Measurements from ENCODE around the gene ADAMTS12. TPM values are rescaled to one million over a fixed set of nuclear protein-coding genes. Genes with fewer than 3 reads are reported as not detected.
A peak's percentile ranks its signal among the peaks of the same experiment; 100 is the strongest.

The ADAMTS12 gene, protein sequence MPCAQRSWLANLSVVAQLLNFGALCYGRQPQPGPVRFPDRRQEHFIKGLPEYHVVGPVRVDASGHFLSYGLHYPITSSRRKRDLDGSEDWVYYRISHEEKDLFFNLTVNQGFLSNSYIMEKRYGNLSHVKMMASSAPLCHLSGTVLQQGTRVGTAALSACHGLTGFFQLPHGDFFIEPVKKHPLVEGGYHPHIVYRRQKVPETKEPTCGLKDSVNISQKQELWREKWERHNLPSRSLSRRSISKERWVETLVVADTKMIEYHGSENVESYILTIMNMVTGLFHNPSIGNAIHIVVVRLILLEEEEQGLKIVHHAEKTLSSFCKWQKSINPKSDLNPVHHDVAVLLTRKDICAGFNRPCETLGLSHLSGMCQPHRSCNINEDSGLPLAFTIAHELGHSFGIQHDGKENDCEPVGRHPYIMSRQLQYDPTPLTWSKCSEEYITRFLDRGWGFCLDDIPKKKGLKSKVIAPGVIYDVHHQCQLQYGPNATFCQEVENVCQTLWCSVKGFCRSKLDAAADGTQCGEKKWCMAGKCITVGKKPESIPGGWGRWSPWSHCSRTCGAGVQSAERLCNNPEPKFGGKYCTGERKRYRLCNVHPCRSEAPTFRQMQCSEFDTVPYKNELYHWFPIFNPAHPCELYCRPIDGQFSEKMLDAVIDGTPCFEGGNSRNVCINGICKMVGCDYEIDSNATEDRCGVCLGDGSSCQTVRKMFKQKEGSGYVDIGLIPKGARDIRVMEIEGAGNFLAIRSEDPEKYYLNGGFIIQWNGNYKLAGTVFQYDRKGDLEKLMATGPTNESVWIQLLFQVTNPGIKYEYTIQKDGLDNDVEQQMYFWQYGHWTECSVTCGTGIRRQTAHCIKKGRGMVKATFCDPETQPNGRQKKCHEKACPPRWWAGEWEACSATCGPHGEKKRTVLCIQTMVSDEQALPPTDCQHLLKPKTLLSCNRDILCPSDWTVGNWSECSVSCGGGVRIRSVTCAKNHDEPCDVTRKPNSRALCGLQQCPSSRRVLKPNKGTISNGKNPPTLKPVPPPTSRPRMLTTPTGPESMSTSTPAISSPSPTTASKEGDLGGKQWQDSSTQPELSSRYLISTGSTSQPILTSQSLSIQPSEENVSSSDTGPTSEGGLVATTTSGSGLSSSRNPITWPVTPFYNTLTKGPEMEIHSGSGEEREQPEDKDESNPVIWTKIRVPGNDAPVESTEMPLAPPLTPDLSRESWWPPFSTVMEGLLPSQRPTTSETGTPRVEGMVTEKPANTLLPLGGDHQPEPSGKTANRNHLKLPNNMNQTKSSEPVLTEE (N-terminal part only)
- not detected for polyA plus RNA-seq

DNA sequence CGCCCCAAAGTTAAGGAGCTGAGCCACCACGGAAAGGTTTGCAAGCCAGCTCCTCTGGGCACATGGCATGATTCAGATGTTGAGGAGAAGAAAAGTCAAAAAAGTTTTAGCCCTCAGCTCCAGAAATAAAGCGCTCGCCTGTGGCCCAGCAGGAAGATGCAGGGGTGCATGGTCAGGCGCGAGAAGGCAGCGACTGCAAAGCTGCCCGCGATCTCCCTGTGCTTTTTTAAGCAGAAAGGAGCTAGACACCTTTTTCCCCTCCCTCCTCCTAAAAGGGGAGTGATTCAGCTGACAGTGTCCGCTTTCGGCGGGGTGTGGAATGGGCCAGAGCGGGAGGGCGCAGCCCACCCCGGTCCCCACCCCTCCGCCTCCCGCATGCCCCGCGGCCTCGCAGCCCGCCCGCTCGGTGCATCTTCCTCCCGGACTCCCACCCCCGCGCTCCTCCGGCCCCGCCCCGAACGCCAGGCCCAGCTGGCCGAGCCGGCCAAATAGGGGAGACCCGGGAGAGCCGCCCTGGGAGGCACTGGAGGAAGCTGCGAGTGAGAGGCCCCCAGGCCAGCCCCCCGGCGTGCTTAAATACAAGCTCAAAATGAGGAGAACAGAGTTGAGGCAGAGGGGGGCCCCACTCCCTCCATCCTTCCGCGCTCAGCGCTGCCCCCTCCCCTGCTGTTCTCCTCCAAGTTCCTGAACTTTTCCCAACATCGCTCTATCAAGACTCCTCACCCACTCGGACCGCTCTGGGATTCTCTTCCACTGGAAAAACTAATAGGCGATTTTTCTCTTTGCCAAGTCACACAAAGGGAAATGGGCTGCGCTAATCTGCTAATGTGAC is at the start of gene ADAMTS12:
ADAMTS12 (minus strand) TSS at position 203 of the 832 bp plus-strand sequence; CDS start at position 69, 134 bp downstream.
- peaks cover 46% of the 10 kb centered on the region for H3K27me3 Mint-ChIP-seq
- H3K4me3 Mint-ChIP-seq: peak within 1 kb of the TSS in 3 of 4 donors; percentile 14 to 84 (median 34)
- H3K9me3 Mint-ChIP-seq: peaks cover 0 to 1% (median 0%) of the 10 kb centered on the region in 3 donors
- peaks cover 0 to 10% (median 0%) of the 10 kb centered on the region in 3 donors for H3K4me1 Mint-ChIP-seq
- H3K27ac Mint-ChIP-seq: no peak within 1 kb of the TSS
- H3K36me3 Mint-ChIP-seq: no peaks in the 10 kb centered on the region

DNA sequence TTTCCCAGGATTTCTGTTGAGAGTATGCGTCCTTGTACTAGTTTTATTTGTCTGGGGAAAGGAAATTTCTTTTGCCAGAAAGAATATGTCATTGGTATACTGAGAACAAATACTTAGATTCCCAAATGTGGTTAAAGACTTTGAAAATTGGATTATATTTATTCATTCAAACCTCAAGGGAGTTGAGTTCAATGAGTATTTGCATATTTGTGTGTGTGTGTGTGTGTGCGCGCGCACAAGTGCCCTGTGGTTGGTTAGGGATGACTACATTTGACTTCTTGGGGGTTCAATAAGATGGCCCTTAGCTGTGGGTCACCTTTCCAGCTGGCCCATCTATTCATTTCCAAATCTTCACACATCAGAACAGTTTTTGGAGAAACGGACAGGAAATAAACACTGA is 49.3 kb upstream of the ADAMTS12 start:
- H3K4me3 Mint-ChIP-seq: no peak overlapping the region
- H3K27ac Mint-ChIP-seq: no peak overlapping the region
- H3K9me3 Mint-ChIP-seq: no peaks in the 10 kb centered on the region
- H3K4me1 Mint-ChIP-seq: peaks cover 0 to 3% (median 0%) of the 10 kb centered on the region in 3 donors
- H3K27me3 Mint-ChIP-seq: peaks cover 32% of the 10 kb centered on the region
- no peaks in the 10 kb centered on the region for H3K36me3 Mint-ChIP-seq

DNA sequence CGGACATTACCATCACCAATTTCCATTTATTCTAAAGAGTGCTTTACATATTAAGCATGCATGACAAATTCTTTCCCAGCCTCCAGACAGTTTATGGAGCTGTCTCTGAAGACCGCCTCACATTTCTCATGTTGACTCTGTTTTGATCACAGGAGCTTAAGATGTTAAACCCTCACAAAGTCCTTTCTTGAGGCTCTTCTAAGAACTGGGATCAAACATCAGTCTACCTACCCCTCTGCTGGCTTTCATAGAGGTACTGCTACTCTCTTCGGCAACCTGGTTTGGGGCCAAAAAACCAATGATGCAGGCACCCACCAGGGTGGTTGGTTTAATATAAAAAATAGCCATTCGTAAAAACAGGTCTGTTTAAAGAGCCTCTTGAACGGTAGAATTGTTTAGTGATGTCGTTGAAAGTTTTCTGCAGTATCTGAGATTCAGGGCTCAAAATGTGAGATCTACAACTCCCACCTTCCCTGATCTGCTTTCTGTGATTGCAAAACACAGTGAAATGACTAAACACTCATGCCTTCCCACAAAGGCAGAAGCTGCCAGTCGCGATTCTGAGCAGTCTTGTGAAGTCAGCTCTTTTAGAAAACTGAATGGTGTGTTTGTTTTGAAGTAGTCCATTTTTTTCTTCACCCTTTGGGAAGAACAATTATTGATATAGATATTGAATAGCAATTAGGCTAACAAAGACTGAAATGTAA is 47.9 kb upstream of the ADAMTS12 start:
- Mint-ChIP-seq H3K36me3 (no peaks in the 10 kb centered on the region), H3K4me1 (peaks cover 0 to 4% (median 2%) of the 10 kb centered on the region in 3 donors), H3K4me3 (no peak overlapping the region), H3K9me3 (no peaks in the 10 kb centered on the region), H3K27me3 (peaks cover 35% of the 10 kb centered on the region), H3K27ac (no peak overlapping the region)

DNA sequence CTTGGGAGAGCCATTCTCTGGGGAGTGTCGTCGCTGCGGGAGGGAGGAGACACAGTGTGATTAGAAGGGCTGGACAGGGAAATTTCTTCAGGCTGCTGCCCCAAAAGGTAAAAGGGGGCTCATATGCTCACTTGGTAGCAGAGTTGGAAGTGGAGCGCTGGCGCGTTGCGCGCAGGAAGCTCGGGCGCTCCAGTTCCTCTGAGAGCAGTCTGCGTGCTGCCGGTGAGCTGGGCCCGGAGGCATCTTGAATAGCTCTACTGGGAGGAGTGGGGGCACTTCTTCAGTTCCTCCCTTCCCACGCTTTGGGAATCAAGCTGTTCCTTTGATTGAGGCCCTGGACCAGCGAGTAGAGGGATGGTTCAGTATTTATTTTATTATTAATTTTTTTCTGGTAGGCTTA is 47.1 kb upstream of the ADAMTS12 start:
- Mint-ChIP-seq H3K36me3 (no peaks in the 10 kb centered on the region), H3K4me3 (no peak overlapping the region), H3K9me3 (no peaks in the 10 kb centered on the region), H3K27me3 (peaks cover 35% of the 10 kb centered on the region), H3K4me1 (peaks cover 2 to 12% (median 10%) of the 10 kb centered on the region in 3 donors), H3K27ac (peak overlapping the region in 1 of 3 donors; percentile 11)

DNA sequence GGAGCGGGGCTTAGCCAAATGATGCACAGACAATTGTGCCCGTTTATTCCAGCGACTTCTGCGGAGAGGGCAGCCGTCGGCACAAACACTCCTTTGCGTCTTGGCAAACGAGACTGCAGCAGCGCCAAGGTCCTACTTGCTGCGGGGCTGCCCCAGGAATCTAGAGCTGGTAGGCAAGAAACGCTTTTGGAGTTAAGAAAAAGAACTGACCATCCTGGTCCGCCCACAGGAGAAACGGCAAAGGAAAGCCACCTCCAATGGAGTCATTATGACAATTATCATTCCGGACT is 46.7 kb upstream of the ADAMTS12 start:
- Mint-ChIP-seq H3K9me3 (no peaks in the 10 kb centered on the region), H3K4me1 (peaks cover 5 to 16% (median 14%) of the 10 kb centered on the region in 3 donors), H3K4me3 (no peak overlapping the region), H3K27ac (peak overlapping the region in 1 of 3 donors; percentile 11), H3K36me3 (no peaks in the 10 kb centered on the region), H3K27me3 (peaks cover 35% of the 10 kb centered on the region)

DNA sequence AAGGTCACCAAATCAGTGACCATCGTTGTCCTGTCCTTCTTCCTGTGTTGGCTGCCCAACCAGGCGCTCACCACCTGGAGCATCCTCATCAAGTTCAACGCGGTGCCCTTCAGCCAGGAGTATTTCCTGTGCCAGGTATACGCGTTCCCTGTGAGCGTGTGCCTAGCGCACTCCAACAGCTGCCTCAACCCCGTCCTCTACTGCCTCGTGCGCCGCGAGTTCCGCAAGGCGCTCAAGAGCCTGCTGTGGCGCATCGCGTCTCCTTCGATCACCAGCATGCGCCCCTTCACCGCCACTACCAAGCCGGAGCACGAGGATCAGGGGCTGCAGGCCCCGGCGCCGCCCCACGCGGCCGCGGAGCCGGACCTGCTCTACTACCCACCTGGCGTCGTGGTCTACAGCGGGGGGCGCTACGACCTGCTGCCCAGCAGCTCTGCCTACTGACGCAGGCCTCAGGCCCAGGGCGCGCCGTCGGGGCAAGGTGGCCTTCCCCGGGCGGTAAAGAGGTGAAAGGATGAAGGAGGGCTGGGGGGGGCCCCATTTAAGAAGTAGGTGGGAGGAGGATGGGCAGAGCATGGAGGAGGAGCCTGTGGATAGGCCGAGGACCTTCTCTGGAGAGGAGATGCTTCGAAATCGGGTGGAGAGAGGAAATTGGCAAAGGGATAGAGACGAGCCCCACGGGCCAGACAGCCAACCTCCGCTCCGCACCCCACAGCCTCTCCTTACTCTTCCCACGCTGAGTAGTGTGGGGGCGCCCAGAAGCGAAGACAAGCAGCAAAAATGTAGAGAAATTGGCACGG is 46.1 kb upstream of the ADAMTS12 start:
- Mint-ChIP-seq H3K36me3 (no peaks in the 10 kb centered on the region), H3K27ac (peak overlapping the region in 1 of 3 donors; percentile 11), H3K4me1 (peaks cover 5 to 21% (median 14%) of the 10 kb centered on the region in 3 donors), H3K9me3 (no peaks in the 10 kb centered on the region), H3K4me3 (no peak overlapping the region), H3K27me3 (peaks cover 35% of the 10 kb centered on the region)

DNA sequence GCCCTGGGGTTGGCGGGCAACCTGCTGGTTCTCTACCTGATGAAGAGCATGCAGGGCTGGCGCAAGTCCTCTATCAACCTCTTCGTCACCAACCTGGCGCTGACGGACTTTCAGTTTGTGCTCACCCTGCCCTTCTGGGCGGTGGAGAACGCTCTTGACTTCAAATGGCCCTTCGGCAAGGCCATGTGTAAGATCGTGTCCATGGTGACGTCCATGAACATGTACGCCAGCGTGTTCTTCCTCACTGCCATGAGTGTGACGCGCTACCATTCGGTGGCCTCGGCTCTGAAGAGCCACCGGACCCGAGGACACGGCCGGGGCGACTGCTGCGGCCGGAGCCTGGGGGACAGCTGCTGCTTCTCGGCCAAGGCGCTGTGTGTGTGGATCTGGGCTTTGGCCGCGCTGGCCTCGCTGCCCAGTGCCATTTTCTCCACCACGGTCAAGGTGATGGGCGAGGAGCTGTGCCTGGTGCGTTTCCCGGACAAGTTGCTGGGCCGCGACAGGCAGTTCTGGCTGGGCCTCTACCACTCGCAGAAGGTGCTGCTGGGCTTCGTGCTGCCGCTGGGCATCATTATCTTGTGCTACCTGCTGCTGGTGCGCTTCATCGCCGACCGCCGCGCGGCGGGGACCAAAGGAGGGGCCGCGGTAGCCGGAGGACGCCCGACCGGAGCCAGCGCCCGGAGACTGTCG is 45.4 kb upstream of the ADAMTS12 start:
- H3K36me3 Mint-ChIP-seq: no peaks in the 10 kb centered on the region
- H3K27me3 Mint-ChIP-seq: peaks cover 31% of the 10 kb centered on the region
- H3K27ac Mint-ChIP-seq: no peak overlapping the region
- no peak overlapping the region for H3K4me3 Mint-ChIP-seq
- peaks cover 5 to 21% (median 14%) of the 10 kb centered on the region in 3 donors for H3K4me1 Mint-ChIP-seq
- no peaks in the 10 kb centered on the region for H3K9me3 Mint-ChIP-seq

DNA sequence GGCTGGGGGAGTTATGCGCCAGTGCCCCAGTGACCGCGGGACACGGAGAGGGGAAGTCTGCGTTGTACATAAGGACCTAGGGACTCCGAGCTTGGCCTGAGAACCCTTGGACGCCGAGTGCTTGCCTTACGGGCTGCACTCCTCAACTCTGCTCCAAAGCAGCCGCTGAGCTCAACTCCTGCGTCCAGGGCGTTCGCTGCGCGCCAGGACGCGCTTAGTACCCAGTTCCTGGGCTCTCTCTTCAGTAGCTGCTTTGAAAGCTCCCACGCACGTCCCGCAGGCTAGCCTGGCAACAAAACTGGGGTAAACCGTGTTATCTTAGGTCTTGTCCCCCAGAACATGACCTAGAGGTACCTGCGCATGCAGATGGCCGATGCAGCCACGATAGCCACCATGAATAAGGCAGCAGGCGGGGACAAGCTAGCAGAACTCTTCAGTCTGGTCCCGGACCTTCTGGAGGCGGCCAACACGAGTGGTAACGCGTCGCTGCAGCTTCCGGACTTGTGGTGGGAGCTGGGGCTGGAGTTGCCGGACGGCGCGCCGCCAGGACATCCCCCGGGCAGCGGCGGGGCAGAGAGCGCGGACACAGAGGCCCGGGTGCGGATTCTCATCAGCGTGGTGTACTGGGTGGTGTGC is 44.7 kb upstream of the ADAMTS12 start, which contains the start of gene RXFP3:
RXFP3 (plus strand) TSS at position 6 of the 636 bp plus-strand sequence; CDS start at position 361, 355 bp downstream.
- peaks cover 5 to 21% (median 14%) of the 10 kb centered on the region in 3 donors for H3K4me1 Mint-ChIP-seq
- peak within 1 kb of the TSS in 1 of 4 donors; percentile 9 for H3K4me3 Mint-ChIP-seq
- peaks cover 28% of the 10 kb centered on the region for H3K27me3 Mint-ChIP-seq

DNA sequence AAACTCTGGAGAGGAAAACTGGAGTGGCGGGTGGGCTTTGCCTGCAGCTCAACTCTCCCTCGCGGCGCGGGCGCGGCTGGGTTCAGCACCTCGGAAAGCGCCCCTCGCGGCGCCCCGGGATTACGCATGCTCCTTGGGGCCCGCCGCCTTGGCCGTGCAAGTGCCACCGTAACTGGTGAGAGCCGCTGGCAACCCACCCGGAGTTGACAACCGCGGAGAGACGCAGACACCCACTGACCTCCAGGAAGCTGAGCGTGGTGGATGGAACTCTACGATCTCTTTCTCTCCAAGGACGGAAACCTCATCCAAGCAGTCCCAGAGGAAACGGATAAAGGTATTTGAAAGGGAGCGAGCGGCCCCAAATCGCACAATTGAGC is 44.2 kb upstream of the ADAMTS12 start:
- H3K4me3 Mint-ChIP-seq: peak overlapping the region in 1 of 4 donors; percentile 9
- H3K36me3 Mint-ChIP-seq: no peaks in the 10 kb centered on the region
- peaks cover 28% of the 10 kb centered on the region for H3K27me3 Mint-ChIP-seq
- H3K9me3 Mint-ChIP-seq: no peaks in the 10 kb centered on the region
- H3K27ac Mint-ChIP-seq: peak overlapping the region in 1 of 3 donors; percentile 73
- peaks cover 5 to 21% (median 14%) of the 10 kb centered on the region in 3 donors for H3K4me1 Mint-ChIP-seq

More for the DNA sequence above, 44.7 kb upstream of the ADAMTS12 start, which contains the start of gene RXFP3:
- peak within 1 kb of the TSS in 2 of 3 donors; percentile 31 to 73 for H3K27ac Mint-ChIP-seq
- no peaks in the 10 kb centered on the region for H3K9me3 Mint-ChIP-seq
- no peaks in the 10 kb centered on the region for H3K36me3 Mint-ChIP-seq

DNA sequence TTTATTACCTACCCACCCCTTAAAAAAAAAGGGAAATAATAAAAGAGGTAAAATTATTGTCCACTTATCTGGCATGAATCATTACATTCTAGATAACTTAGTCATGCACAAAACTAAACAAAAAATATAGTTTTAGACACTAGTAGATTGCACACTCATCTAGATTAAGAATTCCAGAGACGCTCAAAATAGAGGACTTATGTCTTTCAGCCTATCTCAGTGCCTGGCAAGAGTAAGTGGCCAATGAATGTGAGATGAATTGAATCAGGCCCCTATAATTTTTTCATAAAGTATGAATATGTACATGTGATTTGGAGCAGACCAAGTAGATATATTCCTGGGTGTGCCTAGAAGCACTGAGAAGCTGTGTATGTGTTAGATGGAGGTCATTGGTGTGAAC is 42.4 kb upstream of the ADAMTS12 start:
- H3K27ac Mint-ChIP-seq: no peak overlapping the region
- H3K4me1 Mint-ChIP-seq: peaks cover 5 to 21% (median 14%) of the 10 kb centered on the region in 3 donors
- H3K27me3 Mint-ChIP-seq: peaks cover 22% of the 10 kb centered on the region
- no peaks in the 10 kb centered on the region for H3K9me3 Mint-ChIP-seq
- no peak overlapping the region for H3K4me3 Mint-ChIP-seq
- H3K36me3 Mint-ChIP-seq: no peaks in the 10 kb centered on the region

DNA sequence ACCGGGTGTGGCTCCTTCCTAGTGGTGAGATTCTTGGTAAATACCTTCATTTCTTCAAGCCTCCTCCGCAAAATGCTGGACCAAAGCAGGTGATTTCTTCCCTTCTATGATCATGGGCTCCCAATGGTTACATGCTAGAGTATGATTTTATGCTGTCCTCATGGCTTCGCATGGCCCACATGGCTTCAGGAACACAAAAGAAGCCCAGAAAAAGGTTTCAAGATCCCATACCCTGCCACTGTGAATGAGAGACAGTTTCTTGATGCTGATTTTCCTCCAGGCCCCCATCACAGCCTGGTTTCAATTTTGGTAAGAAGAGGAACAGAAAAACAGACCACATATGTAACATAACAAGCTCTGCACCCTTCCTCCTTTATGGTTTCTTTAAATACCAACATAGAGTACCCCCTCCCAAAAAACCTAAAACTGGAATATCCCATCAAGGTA is 42.0 kb upstream of the ADAMTS12 start:
- Mint-ChIP-seq H3K36me3 (no peaks in the 10 kb centered on the region), H3K27ac (peak overlapping the region in 1 of 3 donors; percentile 67), H3K4me3 (no peak overlapping the region), H3K4me1 (peaks cover 5 to 21% (median 14%) of the 10 kb centered on the region in 3 donors), H3K9me3 (no peaks in the 10 kb centered on the region), H3K27me3 (peaks cover 20% of the 10 kb centered on the region)

DNA sequence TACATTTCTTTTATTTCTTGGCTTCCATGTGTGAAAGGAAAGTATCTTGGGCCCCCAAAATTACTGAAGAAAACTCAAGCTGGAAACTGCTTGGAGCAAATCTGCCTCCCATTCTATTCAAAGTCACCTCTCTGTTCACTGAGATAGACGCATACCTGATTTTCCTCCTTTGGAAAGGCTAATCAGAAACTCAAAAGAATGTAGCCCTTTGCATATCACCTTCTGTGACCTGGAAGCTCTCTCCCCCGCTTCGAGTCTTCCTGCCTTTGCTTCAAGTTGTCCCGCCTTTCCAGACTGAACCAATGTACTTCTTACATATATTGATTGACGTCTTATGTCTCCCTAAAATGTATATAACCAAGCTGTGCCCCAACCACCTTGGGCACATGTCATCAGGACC is 39.3 kb upstream of the ADAMTS12 start:
- Mint-ChIP-seq H3K4me1 (peaks cover 8 to 29% (median 14%) of the 10 kb centered on the region in 3 donors), H3K9me3 (no peaks in the 10 kb centered on the region), H3K4me3 (no peak overlapping the region), H3K27ac (peak overlapping the region in 1 of 3 donors; percentile 25), H3K36me3 (no peaks in the 10 kb centered on the region), H3K27me3 (peaks cover 5% of the 10 kb centered on the region)
